Activated CD4-positive, alpha-beta T cell treated with anti-CD3 and anti-CD28 coated beads, Interleukin-2, amount 50 U/mL, for 48 hours (primary cell): ENCODE data around the gene KAZN.
A peak's percentile ranks its signal among the peaks of the same experiment; 100 is the strongest.

ENCODE experiments used
- DNase-seq, 2 experiments: peaks; one replicate each; pipeline ENCODE4 v3.0.0-alpha.2; 2020

KAZN gene

DNA sequence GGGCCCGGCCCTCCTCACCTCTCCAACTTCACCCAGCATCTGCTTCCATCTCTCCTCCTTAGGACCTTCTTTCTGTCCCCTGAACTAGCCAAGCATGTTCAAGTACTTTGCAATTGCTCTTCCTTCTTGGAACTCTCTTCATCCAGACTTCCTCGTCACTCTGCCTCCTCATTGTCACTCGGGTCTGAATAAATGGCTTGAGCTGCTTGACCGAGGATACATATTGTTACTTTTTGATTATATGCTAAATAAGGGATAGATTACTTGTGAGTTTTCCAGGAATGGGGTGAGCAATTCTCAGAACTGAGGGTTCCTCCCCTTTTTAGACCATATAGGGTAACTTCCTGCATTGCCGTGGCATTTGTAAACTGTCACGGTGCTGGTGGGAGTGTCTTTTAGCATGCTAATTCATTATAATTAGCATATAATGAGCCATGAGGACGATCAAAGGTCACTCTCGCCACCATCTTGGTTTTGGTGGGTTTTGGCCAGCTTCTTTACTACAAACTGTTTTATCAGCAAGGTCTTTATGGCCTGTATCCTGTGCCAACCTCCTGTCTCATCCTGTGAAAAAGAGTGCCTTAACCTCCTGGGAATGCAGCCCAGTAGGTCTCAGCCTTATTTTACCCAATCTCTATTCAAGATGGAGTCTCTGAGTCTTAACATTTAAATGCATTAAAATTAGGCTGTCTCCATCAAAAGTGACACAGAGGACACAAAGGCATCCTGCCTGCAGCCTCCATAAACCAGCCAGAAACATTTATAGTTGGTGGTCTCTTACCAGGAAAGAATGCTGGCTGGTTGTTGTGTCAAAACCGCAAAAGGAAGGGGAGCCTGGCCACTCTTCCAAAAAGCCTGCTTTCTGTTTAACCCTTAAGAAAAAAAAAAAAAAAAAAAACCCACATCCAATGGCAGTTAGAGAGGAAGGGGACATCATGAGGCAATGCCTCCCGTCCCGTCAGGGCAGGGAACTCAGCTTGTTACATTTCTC is 179.3 kb downstream of the KAZN start:
- DNase-seq: no peak

- DNase-seq: no peak
These were observed 180.0 kb downstream of the KAZN start for GRCh38 chr1:14778541-14778897.

GRCh38 chr1:14778898-14779865 is 180.7 kb downstream of the KAZN start:
- peak; percentile 39 to 49 for DNase-seq

DNA sequence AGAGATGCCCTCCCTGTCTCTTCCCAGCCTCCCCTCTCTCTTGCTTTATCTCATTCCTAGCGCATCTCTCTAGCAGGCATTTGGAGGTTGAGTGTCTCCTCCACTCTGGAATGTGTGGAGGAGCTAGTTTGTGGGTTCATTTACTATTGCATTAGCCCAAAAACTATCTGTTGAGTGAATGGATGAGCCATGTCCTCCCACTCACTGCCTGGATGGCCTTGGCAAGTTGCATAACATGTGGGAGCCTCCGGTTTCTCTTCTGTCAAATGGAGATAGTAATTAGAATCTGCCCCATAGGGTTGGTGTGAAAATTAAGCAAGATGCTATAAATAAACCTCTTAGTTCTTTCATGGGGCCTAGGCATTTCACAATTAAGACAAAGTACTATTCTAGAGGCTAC is 181.8 kb downstream of the KAZN start:
- DNase-seq: no peak

DNA sequence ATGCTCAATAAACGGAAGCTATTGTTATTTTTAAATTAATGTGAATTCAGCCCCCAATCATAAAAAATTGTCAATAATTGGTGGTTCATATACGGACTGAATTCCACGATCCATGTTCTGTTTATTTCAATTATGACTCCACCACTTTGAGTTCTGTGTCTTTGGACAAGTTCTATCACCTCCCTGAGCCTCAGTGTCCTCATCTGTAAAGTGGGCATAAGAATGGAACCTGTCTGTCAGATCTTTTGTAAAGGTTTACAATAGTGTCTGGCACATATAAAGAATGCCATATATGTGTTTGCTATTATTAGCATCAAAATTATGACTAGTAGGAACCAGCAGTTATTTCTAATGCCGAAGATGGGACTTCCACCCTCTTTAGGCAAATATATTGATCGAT is 183.3 kb downstream of the KAZN start:
- no peak for DNase-seq

DNA sequence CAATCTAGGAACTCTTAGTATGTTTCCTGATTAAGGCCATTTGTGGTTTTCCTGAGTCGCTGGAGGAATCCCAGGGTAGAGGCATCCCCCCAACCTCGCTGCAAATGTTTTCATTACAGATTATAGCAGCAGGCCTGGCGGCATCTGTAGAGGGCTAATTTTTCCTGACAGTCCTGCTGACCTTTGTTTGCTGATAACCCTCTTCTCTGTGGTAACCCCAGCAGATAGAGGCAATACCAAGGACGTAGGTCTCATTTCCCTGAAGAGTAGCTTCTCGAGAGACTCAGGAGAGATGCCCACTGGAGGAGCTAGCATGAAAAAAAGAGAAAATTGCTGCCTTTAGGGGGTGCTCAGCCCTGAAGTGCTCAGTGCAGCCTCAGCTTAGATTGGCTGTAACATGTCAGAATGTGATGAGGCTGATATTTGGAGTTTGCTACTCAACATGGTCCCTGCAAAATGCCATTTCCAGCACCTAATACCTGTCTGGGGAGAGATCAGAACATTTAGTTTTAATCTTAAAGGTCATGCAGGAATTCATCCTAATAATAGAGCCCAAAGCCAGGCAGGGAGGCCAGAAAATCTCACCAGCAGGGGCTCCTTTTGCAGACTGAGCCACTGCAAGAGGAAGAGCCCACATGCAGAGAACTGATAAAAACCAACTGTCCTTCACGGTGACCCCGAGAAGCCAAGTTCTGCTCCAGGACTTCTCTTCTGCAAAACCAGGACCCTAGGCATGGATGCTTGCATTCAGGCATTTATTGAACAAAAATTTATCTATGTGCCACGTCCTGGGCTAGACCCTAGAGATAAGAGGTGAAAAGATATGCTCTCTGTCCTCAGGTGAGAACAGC is 184.5 kb downstream of the KAZN start:
- no peak for DNase-seq

- DNase-seq: no peak
These were observed 185.1 kb downstream of the KAZN start for GRCh38 chr1:14783592-14783886.

GRCh38 chr1:14784790-14785773 is 186.6 kb downstream of the KAZN start:
- DNase-seq: no peak

- DNase-seq: no peak
These were observed 187.7 kb downstream of the KAZN start for GRCh38 chr1:14786109-14786675.

DNA sequence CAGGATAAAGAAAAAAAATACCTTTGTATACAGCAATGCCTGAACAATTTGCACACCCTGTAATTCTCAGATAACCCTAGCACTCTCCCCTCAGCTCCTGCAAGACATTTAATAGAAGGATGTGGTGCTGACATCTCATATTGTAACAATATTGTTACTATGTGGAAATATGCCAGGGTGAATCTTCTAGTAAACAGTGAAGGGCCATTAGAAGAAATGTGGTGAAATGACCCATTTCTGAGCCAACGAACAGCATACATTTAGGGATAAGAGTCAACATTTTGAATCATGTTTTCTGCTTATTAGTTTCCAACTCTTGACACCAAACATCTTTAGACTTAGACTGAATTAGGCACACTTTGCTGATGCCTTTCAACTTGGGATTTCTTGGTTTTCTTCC is 188.2 kb downstream of the KAZN start:
- no peak for DNase-seq

DNA sequence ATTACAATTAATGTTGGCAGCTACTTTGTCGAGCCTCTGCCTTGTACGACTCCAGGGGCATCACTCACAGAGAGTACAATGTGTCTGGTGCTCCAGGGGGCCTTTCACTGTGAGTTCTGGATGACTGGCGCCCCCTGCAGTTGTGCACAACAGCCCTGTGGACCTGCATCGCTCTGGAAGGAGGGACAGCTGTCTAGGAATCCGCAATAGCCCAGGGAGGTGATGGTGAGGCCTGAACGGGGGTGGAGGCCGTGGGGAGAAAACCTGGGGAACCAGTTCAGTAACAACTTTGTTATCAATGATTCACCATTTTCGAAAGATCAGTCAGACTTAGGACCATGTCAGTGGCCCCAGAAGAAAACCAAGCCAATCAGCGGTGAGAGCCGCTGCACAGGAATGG is 189.1 kb downstream of the KAZN start:
- DNase-seq: no peak

DNA sequence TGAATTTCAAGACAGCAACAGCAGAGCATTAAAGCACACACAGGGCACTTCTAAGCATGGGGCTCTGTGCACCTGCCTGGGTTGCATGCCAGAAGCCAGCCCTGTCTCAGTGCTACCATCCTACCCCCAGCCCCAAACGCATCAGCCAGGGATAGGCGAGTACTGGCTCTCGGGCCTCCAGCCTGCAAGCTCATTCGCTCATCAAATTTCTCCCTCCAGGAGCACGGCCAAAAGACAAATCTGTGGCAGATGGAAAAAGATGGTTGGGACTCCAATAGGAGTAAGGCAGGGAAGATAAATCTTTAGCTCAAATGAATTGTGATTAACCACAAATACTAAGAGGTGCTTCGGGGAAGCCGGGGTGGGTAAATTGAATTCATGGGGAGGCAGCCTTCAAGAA is 189.6 kb downstream of the KAZN start:
- no peak for DNase-seq

DNA sequence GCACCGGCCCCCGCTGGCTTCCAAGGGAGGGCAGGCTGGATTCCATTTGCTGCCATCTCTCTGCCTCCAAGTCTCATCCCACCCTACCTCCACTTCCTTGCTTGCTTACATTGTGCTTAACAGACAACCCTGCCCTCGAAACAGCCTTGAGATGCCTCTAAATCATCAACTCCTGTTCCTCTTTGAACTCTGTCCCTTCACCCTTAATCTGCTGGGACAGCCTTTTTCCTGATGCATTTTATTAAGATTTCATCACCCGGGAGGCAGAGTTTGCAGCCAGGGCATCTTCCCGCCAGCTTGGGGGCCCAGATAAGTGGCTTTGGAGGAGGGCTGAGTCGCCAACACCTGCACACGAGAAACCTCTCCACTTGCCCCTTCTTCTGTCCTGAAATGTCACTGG is 192.5 kb downstream of the KAZN start:
- no peak for DNase-seq

DNA sequence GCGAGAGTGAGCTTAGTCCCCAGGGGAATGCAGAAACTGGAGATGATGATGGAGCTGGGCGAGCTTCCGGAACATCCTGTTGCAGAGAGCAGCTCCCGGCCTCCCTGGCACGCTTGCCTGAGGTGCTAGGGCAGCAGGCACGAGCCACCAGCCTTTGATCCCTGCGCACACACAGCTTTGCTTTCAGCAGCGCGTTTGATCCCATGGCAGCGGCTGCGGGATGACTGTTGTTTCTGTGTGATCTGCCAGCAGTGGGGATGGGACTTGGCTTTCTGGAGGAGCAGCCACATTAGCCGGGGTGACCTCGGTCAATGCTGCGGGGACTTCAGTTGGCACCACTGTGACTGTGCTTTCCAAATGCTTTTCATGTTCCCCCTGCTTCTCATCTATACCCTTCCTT is 193.2 kb downstream of the KAZN start:
- DNase-seq: no peak

DNA sequence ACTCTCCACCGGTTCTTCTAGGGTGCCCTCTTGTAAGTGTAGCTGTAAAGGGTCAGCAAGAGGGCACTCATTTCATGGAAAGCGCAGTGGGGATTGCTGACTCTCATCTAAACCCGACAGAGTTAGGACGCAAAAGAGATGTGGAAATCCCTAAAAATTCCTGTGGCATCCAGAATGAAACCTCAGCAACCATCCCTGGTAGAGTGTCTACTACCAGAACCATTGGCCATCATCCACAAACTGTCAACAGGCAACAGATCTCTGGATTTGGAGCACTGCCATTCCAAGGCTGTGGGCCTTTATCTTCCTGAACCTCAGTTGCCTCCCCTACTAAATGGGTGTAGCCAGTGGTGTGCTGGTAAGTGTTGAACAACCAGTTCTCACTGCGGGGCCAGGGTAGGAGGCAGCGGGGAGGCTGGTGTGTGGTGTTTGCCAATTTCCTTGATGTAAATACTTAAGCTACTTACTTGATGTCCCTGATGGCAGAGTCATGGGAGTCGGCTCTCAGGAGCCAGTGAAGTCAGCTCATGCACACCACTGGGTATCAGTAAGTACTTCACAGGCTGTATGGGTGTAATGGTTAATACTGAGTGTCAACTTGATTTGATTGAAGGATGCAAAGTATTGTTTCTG is 195.8 kb downstream of the KAZN start:
- no peak for DNase-seq

- no peak for DNase-seq
These were observed 196.4 kb downstream of the KAZN start for GRCh38 chr1:14794906-14795305.

GRCh38 chr1:14795589-14795988 is 197.1 kb downstream of the KAZN start:
- no peak for DNase-seq

GRCh38 chr1:14800014-14800413 is 201.5 kb downstream of the KAZN start:
- no peak for DNase-seq

DNA sequence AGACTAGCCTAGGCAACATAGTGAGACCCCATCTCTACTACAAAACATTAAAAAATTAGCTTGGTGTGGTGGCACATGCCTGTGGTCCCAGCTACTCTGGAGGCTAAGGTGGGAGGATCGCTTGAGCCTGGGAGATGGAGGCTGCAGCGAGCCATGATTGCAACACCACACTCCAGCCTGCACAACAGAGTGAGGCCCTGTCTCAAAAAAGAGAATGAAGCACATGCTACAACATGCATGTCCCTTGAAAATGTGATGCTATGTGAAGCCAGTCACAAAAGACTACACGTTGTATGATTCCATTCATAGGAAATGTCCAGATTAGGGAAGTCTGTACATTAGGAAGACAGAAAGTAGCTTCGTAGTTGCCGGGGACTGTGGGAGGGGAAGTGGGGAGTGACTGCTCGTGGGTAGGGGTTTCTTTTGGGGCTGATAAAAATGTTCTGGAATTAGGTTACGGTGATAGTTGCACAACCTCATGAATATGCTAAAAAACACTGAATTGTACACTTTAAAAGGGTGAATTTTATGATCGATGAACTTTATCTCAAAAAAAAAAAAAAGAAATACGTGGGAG is 202.1 kb downstream of the KAZN start:
- DNase-seq: no peak

DNA sequence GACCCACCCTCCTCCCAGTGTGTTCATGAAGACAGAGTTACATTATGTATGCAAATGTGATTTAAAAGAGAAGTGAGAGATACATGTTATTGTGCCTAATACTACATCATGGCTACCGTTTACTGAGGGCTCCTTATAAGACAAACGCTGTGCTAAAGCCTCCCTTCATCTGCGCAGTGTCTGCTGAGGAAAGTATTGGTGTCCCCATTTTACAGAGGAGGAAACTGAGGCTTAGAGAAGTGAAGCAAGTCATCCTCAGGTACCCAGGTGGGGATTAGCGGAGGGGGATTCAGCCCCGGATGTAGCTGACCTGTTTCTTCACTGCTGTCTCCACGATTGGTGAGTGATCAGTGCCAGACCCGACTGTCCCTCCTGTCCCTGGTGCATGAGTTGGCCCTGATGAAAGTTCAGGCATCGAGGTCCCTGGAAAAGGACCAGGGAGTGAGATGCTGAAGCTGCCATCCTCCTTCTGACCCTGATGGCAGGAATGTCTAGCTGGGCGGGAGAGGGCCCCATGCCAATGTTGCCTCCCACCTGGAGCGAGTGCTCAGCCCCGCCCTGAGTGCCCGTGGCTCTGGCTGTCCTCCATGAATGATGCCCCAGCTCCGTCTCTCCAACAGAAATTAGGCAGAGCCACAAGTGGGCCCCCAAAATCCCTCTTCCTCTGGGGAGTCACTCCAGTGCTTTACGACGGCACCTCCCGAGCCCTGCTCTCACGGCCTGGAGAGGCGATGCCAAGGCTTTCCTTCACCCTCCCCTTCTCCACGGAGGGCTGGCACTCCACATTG is 204.7 kb downstream of the KAZN start:
- DNase-seq: no peak
